Left lobe of liver (tissue), 2 donors: ENCODE measurements around the gene OR1M1. TPM values are rescaled to one million over a fixed set of nuclear protein-coding genes. Genes with fewer than 3 reads are reported as not detected.
"Not testable (repeated sequence)": the region's sequence is repeated elsewhere in the genome, so short reads cannot be mapped to it uniquely, and the experiment has no call there.

Source experiments
- ATAC-seq: fragments of 200-7000 bp; cut with Tn5 transposase; one replicate; pipeline ENCODE4 v1.9.1; 2020; ENCODE audit warnings: mild to moderate bottlenecking, moderate library complexity
- DNase-seq: peaks from one replicate; pipeline ENCODE4 v3.0.0-alpha.2; 2020; ENCODE audit warnings: low spot score
- total RNA-seq: library from RNA; stranded (reverse); gene quantifications from one replicate; pipeline ENCODE4 v1.2.1, GENCODE V29; 2021
- donor health status: DM: no; HTN: no; CAD: no; lungs with moderate emphysema.
- donor health status: DM: no; HTN: yes; CAD: no.

Gene OR1M1, protein sequence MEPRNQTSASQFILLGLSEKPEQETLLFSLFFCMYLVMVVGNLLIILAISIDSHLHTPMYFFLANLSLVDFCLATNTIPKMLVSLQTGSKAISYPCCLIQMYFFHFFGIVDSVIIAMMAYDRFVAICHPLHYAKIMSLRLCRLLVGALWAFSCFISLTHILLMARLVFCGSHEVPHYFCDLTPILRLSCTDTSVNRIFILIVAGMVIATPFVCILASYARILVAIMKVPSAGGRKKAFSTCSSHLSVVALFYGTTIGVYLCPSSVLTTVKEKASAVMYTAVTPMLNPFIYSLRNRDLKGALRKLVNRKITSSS
- total RNA-seq = not detected

DNA sequence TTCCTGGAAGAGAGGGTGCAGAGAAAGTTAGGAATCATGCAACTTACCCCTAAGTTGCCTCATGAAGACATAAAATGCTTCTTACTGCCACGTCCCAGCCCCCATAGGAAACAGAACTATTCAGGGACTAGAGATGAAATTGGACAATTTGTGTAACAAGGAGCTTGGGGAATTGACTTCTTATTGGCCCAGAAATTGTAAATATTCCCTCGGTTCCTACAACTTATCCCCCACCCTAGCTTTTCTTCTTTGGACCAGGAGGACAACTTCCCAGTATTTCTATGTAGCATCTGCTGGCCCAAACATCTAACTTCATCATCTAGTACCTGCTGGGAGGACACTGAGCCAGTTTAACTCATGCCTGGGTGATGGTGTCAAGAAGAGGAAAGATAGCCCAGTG, at the start of gene OR1M1:
Gene OR1M1, plus strand, starts transcription at position 301 of the 400 bp plus-strand sequence. CDS start 6,184 bp downstream, outside the sequence.
- ATAC-seq (no peak), DNase-seq (no peak)

DNA sequence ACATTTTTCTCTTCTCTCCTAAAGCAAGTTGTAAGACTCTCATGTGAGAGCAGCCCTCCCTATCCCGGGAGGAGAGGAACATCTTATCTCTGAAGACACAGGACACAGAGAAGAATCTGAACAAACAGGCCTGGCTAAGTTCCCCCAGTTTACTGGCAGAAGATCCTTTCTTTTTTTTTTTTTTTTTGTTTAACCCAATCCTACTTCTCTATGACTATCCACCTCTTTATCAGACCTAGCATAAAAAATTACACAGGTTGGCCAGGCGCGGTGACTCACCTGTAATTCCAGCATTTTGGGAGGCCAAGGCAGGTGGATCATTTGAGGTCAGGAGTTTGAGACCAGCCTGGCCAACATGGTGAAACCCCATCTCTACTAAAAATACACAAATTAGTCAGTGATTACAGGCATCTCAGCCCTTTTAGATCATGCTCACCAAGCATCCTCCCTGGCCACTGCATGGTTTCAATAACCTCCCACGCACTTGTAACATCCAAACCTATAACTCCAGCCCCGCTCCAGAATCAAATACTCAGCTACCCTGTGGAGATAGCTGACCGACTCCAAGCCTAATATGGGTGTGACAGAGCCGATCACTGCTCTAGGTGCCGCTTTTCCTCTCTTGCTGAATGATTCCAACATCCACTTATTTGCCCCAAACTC, 49.3 kb upstream of the OR1M1 start:
- DNase-seq = no peak
- no peak for ATAC-seq

DNA sequence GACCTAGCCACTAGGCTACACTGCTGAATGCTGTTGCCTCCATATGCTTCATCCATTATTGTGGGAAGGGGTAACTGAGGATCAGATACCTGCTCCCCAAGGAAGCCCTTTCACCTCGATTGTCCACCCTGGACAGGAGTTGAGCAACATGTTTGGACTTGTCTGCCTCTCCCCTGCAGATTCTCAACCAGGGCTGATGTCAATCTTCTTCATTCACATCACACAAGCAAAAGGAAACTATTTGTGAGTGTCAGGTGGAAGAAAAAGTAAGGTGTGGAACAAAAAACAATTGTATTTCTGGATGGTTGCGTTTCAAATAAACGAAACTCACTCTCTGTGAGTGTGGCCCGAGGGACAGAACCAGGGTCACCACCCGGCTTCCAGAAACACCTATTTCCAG, 47.1 kb upstream of the OR1M1 start:
- DNase-seq (no peak), ATAC-seq (no peak)

DNA sequence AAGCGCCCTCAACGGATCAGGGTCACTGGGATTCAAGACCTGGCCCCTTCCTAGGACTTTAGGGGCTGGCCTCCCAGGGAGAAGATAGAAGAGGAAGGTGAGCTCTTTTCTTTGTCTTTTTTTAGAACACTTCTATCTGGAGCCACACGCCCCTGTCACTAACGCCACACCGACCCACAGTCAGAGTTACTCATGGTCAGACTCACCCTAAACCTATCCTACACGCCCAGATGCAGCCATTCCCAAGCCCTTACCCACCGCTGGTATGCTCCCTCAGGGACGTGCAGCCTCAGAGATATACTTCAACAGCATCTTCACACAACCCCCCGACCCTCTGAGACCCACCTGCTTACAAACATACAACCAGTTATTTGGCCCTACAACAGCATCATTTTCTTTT, 46.7 kb upstream of the OR1M1 start:
- DNase-seq = no peak
- no peak for ATAC-seq

DNA sequence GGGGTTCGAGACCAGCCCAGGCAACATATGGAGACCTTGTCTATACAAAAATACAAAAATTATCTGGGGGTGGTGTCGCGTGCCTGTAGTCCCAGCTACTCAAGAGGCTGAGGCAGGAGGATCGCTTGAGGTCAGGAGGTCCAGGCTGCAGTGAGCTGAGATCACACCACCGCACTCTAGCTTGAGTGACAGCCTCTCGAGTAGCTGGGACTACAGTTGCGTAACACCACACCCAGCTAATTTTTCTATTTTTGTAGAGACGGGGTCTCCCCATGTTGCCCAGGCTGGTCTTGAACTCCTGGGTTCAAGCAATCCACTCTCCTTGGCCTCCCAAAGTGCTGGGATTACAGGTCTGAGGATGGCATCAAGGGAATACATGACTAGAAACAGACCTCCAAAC, 45.8 kb upstream of the OR1M1 start:
- DNase-seq (no peak), ATAC-seq (no peak)

DNA sequence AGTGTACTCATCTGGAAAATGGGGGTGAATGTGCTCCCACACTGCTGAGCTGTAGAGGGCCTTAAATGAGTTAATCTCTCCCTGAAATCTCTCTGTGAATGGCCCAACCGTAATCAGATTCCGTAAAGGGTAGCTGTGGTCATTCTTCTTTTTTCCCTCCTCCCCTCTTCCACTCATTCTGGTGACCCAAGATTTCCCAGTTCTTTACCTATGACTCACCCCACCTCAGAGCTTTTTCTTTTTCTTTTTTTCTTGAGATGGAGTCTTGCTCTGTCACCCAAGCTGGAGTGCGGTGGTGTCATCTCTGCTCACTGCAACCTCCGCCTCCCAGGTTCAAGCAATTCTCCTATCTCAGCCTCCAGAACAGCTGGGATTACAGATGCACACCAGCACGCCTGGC, 43.3 kb upstream of the OR1M1 start:
- DNase-seq = no peak
- ATAC-seq = no peak

DNA sequence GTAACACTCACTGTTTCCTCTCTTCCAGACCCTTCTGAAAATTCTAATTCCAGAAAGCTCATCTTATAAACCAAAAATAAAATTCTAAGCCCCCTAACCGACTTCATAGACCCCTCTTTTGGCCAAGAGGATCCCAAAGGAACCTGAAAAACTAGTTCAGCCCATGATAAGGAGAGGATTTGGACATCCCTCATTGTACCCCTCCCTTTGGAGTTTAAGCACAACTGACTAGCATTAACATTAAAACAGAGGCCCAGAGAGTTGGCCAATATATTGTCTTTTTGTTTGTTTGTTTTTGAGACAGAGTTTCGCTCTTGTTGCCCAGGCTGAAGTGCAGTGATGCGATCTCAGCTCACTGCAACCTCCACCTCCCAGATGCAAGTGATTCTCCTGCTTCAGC, 42.4 kb upstream of the OR1M1 start:
- DNase-seq (no peak), ATAC-seq (no peak)

DNA sequence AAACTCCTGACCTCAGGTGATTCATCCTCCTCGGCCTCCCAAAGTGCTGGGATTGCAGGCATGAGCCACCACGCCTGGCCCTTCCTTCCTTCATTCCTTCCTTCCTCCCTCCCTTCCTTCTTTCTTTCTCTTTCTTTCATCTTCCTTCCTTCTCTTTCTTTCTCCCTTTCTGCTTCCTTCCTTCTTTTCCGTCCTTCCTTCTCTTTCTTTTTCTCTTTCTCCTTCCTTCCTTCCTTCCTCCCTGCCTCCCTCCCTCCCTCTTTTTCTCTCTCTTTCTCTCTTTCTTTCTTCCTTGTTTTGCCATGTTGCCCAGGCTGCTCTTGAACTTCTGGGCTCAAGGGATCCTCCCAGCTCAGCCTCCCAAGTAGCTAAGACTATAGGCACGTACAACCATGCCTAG, 40.2 kb upstream of the OR1M1 start:
- DNase-seq (no peak), ATAC-seq (no peak)

DNA sequence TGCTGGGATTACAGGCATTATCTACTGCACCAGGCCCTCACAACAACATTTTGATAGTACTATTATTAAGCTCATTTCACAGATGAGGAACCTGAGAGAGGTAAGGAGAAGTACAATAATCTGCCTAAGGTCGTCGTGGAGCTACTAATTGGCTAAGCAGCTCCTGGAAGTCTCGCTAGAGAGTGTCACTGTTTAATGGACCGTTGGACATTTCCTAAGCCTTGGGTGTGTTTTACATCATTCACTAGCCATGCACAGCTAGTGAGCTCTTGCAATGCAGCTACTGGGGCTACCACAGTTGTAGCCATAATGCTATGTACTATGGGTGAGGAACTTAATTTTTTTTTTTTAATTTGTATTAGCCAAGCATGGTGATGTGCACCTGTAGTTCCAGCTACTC, 34.0 kb upstream of the OR1M1 start:
- DNase-seq = no peak
- no peak for ATAC-seq

DNA sequence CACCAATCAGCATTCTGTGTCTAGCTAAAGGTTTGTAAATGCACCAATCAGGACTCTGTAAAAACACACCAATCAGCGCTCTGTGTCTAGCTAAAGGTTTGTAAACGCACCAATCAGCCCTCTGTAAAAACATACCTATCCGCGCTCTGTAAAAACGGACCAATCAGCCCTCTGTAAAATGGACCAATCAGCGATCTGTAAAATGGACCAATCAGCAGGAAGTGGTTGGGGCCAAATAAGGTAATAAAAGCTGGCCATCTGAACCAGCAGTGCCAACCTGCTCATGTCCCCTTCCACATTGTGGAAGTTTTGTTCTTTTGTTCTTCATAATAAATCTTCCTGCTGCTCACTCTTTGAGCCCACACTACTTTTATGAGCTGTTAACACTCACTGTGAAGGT, 33.2 kb upstream of the OR1M1 start:
- not testable (repeated sequence) for ATAC-seq

DNA sequence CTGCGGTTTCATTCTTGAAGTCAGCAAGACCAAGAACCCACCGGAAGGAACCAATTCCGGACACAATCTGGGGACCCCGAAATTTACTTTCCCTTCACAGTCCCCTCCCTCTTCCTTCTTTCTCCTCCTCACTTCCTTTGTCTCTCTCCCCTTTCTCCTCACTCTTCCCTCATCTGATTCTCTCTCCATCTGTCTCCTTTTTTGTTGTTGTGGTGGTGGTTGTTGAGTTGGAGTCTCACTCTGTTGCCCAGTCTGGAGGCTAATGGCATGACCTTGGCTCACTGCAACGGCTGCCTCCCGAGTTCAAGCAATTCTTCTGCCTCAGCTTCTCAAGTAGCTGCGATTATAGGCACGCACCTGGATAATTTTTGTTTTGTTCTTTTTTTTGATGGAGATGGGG, 32.7 kb upstream of the OR1M1 start:
- ATAC-seq = no peak
- DNase-seq = no peak

More for the DNA sequence above, 33.2 kb upstream of the OR1M1 start:
- DNase-seq = not testable (repeated sequence)

DNA sequence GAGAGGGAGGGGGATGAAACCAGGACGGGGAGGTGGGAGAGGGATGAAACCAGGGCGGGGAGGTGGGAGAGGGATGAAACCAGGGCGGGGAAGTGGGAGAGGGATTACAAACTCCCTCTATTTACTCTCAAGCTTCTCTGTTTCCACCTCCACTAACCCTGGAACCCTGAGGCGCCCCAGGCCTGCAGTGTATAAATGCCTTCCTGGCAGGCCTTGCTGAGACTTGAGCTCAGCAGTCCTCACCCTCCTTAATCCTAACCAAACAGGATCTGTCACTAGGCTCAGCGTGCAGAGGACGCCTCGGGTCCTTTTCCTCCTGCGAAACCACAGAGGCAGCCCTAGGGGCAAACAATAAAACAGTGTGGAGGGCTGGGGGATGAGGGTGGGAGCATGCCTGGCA, 32.1 kb upstream of the OR1M1 start:
- ATAC-seq = no peak
- no peak for DNase-seq

DNA sequence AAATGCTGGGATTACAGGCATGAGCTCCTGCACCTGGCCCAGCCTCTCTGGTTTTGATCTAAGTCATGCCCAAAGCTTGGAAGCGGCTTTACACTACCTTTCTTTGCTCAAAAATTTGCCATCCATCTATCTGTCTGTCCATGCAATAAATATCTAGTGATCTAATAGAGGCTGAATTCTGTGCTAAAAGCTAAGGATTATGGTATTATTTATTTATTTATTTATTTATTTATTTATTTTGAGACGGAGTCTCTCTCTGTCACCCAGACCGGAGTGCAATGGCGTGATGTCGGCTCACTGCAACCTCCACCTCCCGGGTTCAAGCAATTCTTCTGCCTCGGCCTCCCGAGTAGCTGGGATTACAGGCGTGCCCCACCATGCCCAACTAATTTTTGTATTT, 30.7 kb upstream of the OR1M1 start:
- not testable (repeated sequence) for DNase-seq, ATAC-seq

DNA sequence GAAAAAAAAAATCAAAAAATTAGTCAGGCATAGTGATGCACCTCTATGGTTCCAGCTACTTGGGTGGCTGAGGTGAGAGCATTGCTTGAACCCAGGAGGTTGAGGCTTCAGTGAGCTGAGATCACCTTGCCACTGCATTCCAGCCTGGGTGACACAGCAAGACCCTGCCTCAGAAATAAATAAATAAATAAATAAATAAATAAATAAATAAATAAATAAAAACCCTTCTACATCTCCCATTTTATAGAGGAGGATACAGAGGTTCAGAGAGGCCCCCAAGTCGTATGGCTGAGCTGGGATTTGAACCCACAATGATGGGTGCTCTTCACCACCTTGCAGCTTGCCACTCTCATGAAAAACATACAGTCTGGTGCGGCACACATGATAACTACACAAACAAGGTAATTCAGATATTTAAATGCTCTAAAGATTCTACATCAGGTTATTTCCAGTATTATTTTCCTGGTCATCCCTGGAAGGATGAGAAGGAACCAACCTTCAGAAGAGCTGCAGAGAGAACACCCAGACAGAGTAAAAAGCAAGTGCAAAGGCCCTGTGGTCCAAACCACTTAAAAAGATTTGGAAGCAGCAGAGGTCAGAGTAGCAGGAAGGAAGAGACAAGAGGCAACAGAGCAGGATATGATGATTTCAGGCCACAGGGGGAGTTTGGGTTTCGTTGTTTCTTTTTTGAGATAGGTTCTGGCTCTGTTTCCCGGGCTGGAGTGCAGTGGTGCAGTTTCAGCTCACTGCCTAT, 29.2 kb upstream of the OR1M1 start:
- no peak for DNase-seq
- ATAC-seq = no peak

DNA sequence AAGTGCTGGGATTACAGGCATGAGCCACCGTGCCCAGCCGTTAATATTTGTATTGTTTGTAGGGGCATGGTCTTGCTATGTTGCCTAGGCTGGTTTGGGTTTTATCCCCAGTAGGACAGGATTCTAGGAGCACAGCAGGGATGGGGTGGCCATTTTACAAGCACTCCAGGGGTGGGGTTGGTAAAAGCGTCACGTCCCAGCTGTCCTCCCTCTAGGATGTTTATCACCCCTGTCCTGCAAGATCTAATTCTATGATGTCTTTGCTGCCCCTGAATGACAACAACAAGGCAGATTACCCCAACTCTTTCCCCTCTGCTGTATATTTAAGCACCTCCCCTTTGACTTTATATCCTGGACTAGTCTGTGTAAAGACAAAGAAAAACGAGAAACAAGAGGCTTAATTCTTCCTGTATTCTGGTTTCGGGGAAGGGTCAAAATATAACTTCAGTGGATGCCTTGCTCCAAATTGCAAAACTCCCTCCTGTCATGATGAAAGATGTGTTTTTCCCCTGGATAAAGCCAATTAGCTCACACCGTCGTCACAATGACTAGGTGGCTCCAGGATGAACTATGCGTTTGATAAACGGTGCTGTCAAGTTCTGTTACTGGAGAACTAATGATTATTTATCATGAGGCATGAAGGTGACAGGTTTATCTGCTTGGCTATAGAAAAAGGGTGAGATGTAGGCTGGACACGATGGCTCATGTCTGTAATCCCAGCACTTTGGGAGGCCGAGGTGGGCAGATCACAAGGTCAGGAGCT, 27.8 kb upstream of the OR1M1 start:
- DNase-seq = no peak
- ATAC-seq = no peak

DNA sequence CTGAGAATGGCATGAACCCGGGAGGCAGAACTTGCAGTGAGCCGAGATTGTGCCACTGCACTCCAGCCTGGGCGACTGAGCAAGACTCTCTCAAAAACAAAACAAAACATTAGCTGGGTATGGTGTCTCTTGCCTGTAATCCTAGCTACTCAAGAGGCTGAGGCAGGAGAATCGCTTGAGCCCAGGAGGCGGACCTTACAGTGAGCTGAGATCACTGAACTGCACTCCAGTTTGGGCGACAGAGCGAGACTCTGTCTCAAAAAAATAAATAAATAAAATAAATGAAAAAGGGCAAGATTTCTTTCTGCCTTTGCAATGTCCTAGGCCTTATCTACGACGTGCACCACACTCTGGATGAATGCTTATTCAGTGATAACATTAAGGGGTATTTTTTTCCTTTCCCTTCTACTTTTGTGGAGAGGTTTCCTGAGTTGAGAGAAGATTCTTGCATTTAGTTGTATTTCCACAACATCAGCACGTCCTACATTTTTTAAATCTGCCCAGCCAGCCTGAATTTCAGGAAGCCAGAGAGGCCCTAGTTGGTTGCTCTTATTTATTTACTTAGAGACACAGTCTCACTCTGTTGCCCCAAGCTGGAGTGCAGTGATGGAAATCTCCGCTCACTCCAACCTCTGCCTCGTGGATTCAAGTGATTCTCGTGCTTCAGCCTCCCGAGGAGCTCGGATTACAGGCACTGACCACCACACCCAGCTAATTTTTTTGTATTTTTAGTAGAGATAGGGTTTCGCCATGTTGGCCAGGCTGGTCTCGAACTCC, 26.1 kb upstream of the OR1M1 start:
- ATAC-seq = no peak
- no peak for DNase-seq

DNA sequence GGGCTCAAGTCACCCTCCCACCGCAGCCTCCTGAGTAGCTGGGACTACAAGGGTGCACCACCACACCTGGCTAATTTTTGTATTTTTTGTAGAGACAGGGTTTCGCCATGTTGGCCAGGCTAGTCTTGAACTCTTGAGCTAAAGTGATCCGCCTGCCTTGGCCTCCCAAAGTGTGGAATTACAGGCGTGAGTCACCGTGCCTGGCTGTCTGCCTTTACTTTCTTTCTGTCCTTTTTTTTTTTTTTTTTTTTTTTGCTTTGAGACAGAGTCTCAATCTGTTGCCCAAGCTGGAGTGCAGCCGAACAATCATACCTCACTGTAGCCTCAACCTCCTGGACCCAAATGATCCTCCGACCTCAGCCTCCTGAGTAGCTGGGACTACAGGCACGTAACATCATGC, 25.0 kb upstream of the OR1M1 start:
- no peak for DNase-seq
- ATAC-seq = no peak

DNA sequence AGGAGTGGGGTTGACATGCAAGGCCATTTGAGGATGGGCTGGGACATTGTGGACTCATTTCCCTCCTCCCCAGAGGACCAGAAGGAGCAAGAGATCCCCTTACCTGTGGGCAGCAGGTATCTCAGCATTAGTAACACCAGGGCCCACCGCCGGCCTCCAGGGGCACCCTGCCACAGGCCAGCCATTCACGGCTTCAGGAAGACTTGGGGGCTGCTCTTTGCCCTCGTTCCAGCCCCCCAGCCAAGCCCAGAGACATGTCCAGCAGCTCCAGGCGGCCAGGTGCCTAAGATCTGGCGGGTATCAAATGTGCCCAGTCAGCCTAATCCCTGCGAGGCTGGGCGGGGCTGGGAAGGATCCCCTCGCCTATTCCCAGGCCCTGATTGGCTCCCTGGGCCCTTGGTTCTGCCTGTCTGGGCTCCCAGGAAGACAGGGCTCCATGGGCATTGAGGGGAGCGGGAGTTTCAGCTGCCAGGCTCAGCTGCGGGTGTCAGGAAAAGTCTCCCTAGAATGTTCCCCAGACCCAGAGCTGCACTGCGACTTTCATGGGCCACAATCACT, 21.3 kb upstream of the OR1M1 start:
- DNase-seq (no peak), ATAC-seq (no peak)

DNA sequence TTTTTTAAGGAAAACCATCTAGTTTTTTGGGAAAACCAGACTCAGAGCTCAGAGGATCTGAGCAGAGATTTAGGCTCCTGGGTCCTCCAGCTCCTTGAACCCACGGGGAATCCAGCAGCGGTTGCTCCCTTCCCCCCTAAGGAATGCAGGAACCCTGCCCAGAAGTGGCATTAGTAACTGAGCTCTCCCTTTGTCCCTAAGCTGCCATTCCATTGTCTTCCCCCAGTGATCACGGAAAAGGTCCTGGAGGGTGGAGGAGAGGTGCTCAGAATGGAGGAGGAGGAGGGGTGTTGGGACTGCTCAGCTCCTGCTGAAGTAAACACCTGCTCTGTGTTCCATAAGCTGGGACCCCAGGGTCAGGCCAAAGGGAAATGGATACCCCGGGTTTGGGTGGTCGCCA, 16.8 kb upstream of the OR1M1 start:
- ATAC-seq (no peak), DNase-seq (no peak)

DNA sequence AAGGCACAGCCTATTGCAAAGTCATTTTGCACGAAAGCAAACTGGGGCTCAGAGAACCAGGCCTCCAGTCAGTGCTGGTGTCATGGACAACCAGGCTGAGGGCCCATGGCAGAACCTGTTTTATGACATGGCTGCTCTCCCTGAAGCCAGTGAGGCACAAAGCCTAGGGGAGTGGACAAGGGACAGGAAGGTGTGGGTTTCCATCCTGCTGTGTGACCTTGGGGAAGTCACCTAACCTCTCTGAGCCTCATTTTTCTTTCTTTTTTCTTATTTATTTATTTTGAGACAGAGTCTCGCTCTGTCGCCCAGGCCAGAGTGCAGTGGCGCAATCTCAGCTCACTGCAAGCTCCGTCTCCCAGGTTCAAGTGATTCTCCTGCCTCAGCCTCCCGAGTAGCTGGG, 15.1 kb upstream of the OR1M1 start:
- ATAC-seq, DNase-seq: not testable (repeated sequence)
